ENCODE data around the gene URM1.
"Not testable (repeated sequence)": the region's sequence is repeated elsewhere in the genome, so short reads cannot be mapped to it uniquely, and the experiment has no call there.

URM1 gene

DNA sequence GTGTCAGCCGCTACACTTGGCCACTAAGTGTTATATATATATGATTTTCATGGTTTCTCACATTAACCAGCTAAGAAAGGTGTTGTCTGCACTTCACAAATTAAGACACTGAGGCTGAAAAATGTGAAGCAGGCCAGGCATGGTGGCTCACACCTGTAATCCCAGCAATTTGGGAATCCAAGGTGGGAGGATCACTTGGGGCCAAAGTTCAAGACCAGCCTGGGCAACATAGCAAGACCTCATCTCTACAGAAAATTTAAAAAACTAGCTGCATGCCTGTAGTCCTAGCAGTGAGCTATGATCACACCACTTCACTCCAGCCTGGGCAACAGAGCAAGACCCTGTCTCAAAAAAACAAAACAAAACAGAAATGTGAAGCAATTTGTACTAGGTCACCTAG, 46.8 kb upstream of the URM1 start:
- DNase-seq (ENCODE audit: low read depth, low spot score), result no peak
- ChIA-PET POLR2A (interaction anchor here (1.2 kb wide), 1 partner anchor 17 kb away, joined by 4 read pairs; no protein-coding TSS in a partner anchor), CTCF (interaction anchor here (1.0 to 2.6 kb wide), 4 partner anchors 8 to 199 kb away, joined by 4 to 15 read pairs (median 7); no protein-coding TSS in a partner anchor)
- TF ChIP-seq, protein P1, sequence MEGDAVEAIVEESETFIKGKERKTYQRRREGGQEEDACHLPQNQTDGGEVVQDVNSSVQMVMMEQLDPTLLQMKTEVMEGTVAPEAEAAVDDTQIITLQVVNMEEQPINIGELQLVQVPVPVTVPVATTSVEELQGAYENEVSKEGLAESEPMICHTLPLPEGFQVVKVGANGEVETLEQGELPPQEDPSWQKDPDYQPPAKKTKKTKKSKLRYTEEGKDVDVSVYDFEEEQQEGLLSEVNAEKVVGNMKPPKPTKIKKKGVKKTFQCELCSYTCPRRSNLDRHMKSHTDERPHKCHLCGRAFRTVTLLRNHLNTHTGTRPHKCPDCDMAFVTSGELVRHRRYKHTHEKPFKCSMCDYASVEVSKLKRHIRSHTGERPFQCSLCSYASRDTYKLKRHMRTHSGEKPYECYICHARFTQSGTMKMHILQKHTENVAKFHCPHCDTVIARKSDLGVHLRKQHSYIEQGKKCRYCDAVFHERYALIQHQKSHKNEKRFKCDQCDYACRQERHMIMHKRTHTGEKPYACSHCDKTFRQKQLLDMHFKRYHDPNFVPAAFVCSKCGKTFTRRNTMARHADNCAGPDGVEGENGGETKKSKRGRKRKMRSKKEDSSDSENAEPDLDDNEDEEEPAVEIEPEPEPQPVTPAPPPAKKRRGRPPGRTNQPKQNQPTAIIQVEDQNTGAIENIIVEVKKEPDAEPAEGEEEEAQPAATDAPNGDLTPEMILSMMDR (IDR thresholded peaks at IDR 0.05; ENCODE audit: insufficient read depth, low read length, missing control alignments), result no peak
- no peak overlapping the region for H3K4me3 ChIP-seq (ENCODE audit: low read depth, low read length)

DNA sequence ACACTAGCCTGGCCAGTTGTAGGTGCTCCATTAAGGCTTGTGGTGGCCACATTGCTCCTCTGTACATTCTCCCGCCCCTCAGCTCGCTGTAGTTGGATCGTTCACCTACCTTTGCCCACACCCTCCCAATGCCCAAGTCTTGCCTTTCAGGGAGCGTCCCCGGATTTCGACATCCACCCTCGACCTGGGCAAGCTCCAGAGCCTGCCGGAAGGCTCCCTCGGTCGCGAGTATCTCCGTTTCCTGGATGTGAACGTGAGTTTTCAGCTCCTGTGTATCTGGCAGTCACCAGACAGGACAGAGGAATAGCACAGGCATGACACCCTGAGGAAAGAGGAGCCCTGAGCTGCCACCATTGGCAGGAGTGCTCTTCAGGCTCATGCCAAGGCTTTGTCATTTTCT, 45.5 kb upstream of the URM1 start:
- POLR2A ChIA-PET, result interaction anchor here (1.2 kb wide), 1 partner anchor 16 kb away, joined by 4 read pairs; no protein-coding TSS in a partner anchor
- H3K4me3 ChIP-seq (ENCODE audit: low read depth, low read length), result no peak overlapping the region
- CTCF ChIA-PET, result interaction anchor here (1.5 to 2.6 kb wide), 4 partner anchors 9 to 200 kb away, joined by 4 to 15 read pairs (median 7); no protein-coding TSS in a partner anchor
- DNase-seq (ENCODE audit: low read depth, low spot score), result no peak
- TF ChIP-seq, protein P1 (IDR thresholded peaks at IDR 0.05; ENCODE audit: insufficient read depth, low read length, missing control alignments), result no peak

DNA sequence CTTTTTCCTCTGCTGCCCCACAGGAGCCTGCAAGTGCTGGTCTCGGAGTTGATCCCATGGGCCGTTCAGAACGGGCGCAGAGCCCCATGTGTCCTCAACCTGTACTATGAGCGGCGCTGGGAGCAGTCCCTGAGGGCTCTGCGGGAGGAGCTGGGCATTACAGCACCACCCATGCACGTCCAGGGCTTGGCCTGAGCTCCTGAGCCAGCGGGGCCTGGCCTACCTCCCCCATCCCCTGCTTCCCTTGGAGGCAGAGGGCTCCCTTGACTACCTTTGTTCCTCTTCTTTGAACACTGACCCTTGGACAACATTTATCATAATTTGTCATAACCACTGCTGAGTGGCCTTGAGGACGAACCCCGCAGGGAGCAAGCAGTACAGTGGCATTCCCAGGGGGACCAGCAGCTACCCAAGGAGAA, 37.7 kb upstream of the URM1 start:
- POLR2A ChIA-PET, result no interaction called here
- CTCF ChIA-PET, result interaction anchor here (2.3 to 2.7 kb wide), 3 partner anchors 8 to 38 kb away, joined by 10 to 11 read pairs (median 10); no protein-coding TSS in a partner anchor
- H3K4me3 ChIP-seq (ENCODE audit: low read depth, low read length), result no peak overlapping the region
- TF ChIP-seq, protein P1 (IDR thresholded peaks at IDR 0.05; ENCODE audit: insufficient read depth, low read length, missing control alignments), result no peak
- DNase-seq (ENCODE audit: low read depth, low spot score), result no peak

DNA sequence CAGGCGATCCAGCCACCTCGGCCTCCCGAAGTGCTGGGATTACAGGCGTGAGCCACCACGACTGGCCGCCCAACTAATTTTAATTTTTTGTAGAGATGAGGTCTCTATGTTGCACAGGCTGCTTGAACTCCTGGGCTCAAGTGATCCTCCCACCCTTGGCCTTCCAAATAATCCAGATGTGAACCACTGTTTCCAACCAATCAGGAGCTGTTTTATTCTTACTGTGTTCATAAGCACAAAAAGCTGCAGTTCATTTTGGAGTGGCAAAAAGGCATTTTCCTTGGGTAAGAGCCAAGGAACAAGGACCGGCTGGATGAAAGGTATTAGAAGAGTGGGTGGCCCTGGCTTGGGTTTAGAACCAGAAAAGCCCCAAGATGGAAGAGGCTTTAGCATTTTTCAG, 36.0 kb upstream of the URM1 start:
- TF ChIP-seq, protein P1 (IDR thresholded peaks at IDR 0.05; ENCODE audit: insufficient read depth, low read length, missing control alignments), result no peak
- DNase-seq (ENCODE audit: low read depth, low spot score), result no peak
- ChIA-PET CTCF (interaction anchor here (1.0 to 2.3 kb wide), 8 partner anchors 9 to 300 kb away, joined by 3 to 11 read pairs (median 4); no protein-coding TSS in a partner anchor), POLR2A (no interaction called here)
- H3K4me3 ChIP-seq (ENCODE audit: low read depth, low read length), result no peak overlapping the region

DNA sequence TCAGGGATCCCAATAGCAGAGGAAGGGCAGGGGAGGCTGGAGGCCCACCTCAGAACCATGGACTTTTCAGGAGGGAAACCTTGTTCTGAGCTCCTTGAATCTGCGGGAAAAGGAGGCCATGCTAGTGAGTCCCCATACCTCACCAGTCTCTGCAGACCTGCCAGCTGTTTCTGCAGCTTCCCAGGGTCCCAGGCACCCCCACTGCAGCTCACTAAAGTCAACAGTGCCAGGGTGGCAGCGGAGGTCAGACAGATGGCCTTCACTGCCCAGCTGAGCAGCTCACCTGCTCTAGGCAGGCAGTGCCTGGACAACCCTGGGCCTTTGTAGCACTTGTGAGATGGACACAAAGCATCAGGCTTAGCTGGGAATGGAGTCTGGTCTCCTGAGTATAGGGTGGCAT, 35.3 kb upstream of the URM1 start:
- CTCF ChIA-PET, result interaction anchor here (0.6 to 2.2 kb wide), 8 partner anchors 8 to 41 kb away, joined by 3 to 11 read pairs (median 3); partner anchors contain the start of gene COQ4
- TF ChIP-seq, protein P1 (IDR thresholded peaks at IDR 0.05; ENCODE audit: insufficient read depth, low read length, missing control alignments), result no peak
- no peak for DNase-seq (ENCODE audit: low read depth, low spot score)
- H3K4me3 ChIP-seq (ENCODE audit: low read depth, low read length), result no peak overlapping the region
- POLR2A ChIA-PET, result no interaction called here

DNA sequence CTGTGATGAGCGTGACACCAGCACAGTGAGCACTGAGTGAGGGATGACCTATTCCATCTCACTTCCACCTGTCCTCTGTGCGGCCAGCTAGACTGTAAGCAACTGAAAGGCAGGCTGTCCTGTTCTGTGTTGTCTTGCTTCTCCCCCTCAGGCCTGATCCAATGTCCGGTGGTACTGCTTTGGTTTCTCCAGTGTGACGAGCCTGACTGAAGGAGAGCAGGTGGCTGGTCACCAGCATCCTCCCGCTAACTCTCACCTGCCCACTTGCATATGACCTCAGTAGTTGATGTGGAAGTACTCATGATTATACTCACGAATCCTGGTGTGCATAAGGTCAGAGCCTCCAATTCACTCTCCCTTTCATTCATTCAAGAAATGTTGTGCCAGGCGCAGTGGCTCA, 33.2 kb upstream of the URM1 start:
- DNase-seq (ENCODE audit: low read depth, low spot score), result no peak
- CTCF ChIA-PET, result interaction anchor here (0.8 to 1.6 kb wide), 4 partner anchors 24 to 101 kb away, joined by 3 to 7 read pairs (median 3); no protein-coding TSS in a partner anchor

DNA sequence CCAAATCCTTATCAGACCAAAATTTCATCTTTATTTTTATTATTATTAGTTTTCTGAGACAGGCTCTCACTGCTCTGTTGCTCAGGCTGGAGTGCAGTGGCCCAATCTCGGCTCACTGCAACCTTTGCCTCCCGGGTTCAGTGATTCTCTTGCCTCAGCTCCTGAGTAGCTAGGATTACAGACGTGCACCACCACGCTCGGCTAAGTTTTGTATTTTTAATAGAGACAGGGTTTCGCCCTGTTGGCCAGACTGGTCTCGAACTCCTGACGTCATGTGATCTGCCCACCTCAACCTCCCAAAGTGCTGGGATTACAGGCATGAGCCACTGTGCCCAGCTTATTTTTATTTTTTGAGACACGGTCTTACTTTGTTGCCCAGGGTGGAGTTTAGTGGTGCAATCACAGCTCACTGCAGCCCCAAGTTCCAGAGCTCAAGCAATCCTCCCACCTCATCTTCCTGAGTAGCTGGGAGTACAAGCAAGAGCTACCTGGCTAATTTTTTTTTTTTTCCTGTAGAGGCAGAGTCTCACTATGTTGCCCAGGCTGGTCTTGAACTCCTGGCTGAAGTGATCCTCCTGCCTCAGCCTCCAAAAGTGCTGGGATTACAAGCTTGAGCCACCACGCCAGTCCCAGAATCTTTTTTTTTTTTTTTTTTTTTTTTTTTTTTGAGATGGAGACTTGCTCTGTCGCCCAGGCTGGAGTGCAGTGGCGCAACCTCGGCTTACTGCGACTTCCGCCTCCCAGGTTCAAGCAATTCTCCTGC, 32.1 kb upstream of the URM1 start:
- CTCF ChIA-PET, result interaction anchor here (1.2 to 1.6 kb wide), 3 partner anchors 23 to 57 kb away, joined by 3 to 7 read pairs (median 4); no protein-coding TSS in a partner anchor
- H3K4me3 ChIP-seq (ENCODE audit: low read depth, low read length); DNase-seq (ENCODE audit: low read depth, low spot score); POLR2A ChIA-PET: not testable (repeated sequence)

More for the DNA sequence above, 33.2 kb upstream of the URM1 start:
- POLR2A ChIA-PET, result no interaction called here
- H3K4me3 ChIP-seq (ENCODE audit: low read depth, low read length), result no peak overlapping the region
- TF ChIP-seq, protein P1 (IDR thresholded peaks at IDR 0.05; ENCODE audit: insufficient read depth, low read length, missing control alignments), result no peak
